Activated CD8-positive, alpha-beta memory T cell treated with anti-CD3 and anti-CD28 coated beads, Interleukin-2, amount 50 U/mL, for 1 hour (primary cell): Measurements from ENCODE around the gene PPIL4.

Source experiments
- DNase-seq: peaks from one replicate; pipeline ENCODE4 v3.0.0-alpha.2; 2020; ENCODE audit errors: extremely low read depth

Gene PPIL4

DNA sequence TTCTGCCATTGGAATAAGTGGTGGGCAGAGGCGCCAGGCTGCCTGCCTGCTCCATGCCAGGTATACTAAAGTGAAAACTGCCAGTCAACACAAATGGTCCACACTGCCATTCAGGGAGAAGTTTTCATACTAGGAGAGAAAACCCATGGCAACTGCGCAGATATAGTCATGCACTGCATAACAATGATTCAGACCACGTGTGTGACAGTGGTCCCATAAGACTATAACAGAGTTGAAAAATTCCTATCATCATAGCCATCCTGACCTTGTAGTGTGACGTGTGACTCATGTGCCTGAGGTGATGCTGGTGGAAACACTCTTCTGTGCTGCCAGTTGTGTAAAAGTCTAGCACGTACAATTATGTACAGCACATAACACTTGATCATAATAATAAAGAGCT lies 86.1 kb downstream of the PPIL4 start:
- no peak for DNase-seq

DNA sequence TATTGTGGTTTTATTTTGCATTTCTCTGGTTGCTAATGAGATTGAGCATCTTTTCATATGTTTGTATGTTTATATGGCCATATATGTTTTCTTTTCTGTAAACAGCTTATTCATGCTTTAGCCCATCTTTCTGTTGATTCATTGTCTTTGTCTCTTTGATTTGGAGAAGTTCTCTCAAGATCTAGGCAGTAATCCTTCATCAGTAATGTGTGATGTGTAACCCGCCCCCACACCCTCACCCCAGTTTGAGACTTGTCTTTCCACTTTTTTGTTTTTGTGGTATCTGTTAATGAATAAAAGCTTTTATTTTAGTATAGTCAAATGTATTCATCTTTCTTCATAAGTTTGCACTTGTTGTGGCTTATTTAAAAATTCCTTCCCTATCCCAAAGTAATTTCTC lies 87.0 kb downstream of the PPIL4 start:
- no peak for DNase-seq

DNA sequence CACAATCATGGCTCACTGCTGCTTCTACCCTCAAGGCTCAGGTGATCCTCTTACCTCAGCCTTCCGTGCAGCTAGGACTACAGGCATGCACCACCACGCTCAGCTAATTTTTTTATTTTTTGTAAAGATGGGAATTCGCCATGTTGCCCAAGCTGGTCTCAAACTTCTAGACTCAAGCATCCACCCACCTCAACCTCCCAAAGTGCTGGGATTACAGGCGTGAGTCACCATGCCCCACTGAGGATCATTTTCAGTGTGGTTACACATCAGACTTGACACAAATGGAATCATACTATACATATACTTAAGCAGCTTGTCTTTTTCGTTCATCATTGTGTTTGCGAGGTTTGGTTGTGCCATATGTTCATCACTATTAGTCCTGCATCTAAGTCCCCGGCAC lies 87.6 kb downstream of the PPIL4 start:
- DNase-seq, result no peak

DNA sequence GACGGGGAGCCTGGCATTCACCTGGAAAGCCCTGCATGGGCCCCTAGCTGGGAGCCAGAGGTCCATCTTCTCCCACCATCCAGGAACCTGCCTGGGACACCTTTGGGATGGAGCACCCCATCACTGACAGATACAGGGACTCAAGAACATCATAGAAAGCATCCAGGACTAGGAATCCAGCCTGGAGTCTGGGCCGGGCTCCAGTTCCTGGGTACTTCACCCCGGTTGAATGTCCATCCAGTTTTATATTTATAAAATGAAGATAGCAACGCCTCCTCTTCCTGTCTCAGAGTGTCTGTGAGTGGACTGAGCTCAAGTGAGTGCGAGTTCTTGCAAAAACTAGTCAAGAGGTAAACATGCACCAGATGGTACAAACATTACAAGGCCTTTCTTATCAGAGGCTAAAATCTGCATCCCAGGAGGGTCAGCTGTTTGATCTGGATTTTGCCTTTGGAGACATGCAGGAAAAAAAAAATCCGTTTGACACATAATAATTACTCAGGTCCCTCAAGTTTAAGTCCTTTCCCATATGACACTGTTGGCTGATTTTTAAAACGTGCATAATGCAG lies 88.4 kb downstream of the PPIL4 start:
- DNase-seq, result no peak

DNA sequence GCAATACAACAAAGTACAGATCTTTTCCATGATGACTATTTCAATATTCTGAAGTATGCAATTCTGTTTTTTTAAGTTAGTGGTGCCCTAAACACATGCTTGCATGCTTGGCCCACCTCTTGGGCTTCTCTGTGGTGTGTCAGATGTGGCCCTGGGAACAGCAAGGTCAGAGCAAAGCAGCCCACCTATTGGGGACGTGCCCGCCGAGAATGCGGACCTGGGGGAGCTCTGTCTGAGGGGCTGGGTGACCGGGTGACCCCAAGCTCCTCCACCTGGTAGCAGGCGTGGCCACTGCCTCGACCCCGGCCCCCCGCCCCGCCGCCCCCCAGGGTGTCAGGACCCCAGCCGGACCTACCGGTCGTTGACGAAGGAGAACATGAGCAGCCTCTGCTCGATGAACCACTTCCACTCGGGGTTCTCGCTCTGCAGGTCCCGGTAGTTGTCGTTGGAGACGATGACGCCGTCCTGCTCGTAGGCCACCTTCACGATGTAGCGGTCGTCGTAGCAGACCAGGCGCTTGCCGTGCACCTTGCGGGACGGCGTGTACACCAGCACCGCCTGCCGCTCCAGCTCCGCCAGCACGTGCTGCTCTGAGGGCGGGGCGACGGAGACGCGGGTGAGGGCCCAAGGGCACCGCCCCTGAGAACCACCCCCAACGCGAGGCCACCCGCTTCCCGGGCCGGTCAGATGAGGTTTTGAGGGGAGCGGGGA lies 89.4 kb downstream of the PPIL4 start:
- no peak for DNase-seq

DNA sequence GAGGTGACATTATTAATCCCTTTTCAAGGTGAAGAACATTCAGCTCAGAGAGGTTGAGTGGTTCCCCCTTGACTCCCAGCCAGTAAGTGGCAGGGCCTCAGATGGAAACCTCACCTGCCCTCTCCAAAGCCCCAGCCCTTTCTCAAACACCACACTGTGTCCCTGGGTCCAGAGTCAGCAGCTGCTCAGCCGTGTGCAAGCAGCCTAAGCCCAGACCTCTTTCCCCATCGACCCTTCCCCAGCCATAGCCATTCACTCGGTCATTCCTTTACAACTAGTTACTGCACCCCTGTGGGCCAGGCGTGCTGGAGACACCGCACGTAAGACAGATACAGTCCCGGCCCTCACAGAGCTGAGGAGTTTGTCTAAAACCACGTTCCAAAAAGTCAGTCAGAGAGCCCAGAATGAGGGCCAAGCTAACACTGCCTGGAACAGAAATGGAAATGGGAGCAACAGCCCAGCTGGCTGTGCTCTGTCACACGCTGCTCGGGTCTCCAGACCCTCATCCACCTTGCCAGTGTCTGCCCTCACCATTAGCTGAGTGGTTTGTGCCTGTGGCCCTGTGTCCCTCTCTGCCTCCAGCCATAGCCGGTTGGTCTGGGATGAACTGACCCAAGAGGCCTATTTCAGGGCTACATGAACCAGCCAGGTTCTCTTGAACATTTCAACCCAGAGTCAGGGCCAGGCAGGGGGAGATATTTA lies 90.7 kb downstream of the PPIL4 start:
- no peak for DNase-seq
